Hepatocyte (in vitro differentiated cells): ENCODE results near the gene HEATR5A. TPM values are rescaled to one million over a fixed set of nuclear protein-coding genes. Genes with fewer than 3 reads are reported as not detected.

Experiments
- DNase-seq: peaks from one replicate; pipeline ENCODE4 v3.0.0-alpha.2; 2016; ENCODE audit warnings: low spot score
- H2AFZ ChIP-seq: fragments of 200-600 bp; sonication (generic); 2 replicates; pipeline ENCODE4 v1.6.0; 2016; ENCODE audit warnings: antibody characterized with exemption, mild to moderate bottlenecking
- H3K27ac ChIP-seq: fragments of 200-600 bp; sonication (generic); 2 replicates; pipeline ENCODE4 v1.5.1; 2016; ENCODE audit warnings: mild to moderate bottlenecking
- H3K27me3 ChIP-seq: fragments of 200-600 bp; sonication (generic); 2 replicates; pipeline ENCODE4 v1.6.1; 2016
- H3K36me3 ChIP-seq: fragments of 200-600 bp; sonication (generic); replicated peaks from 2 replicates; pipeline ENCODE4 v1.5.1; 2016; ENCODE audit warnings: low read depth; ENCODE audit not compliant: insufficient read depth
- H3K4me1 ChIP-seq: fragments of 200-600 bp; sonication (generic); 2 replicates; pipeline ENCODE4 v1.5.1; 2016; ENCODE audit warnings: mild to moderate bottlenecking, moderate library complexity; ENCODE audit not compliant: insufficient read depth
- H3K4me2 ChIP-seq: fragments of 200-600 bp; sonication (generic); 2 replicates; pipeline ENCODE4 v1.6.0; 2016
- H3K4me3 ChIP-seq: fragments of 200-600 bp; sonication (generic); 2 replicates; pipeline ENCODE4 v1.5.1; 2016; ENCODE audit warnings: mild to moderate bottlenecking
- H3K79me2 ChIP-seq: fragments of 200-600 bp; sonication (generic); 2 replicates; pipeline ENCODE4 v1.6.0; 2017; ENCODE audit warnings: mild to moderate bottlenecking
- H3K9me2 ChIP-seq: fragments of 200-600 bp; sonication (generic); replicated peaks from 2 replicates; pipeline ENCODE4 v1.6.0; 2017; ENCODE audit warnings: mild to moderate bottlenecking; ENCODE audit not compliant: insufficient read depth
- H3K9me3 ChIP-seq: fragments of 200-600 bp; sonication (generic); 2 replicates; pipeline ENCODE4 v1.5.1; 2016; ENCODE audit warnings: low read depth, mild to moderate bottlenecking
- H4K20me1 ChIP-seq: fragments of 200-600 bp; sonication (generic); 2 replicates; pipeline ENCODE4 v1.6.0; 2016; ENCODE audit warnings: mild to moderate bottlenecking; ENCODE audit not compliant: insufficient read depth, poor library complexity, severe bottlenecking
- CTCF ChIP-seq: fragments of 200-600 bp; sonication (generic); IDR thresholded peaks from 2 replicates; pipeline ENCODE4 v1.5.1; 2016; ENCODE audit warnings: antibody characterized with exemption, mild to moderate bottlenecking; ENCODE audit not compliant: poor library complexity
- EZH2 ChIP-seq: fragments of 200-600 bp; sonication (generic); IDR thresholded peaks from 2 replicates; pipeline ENCODE4 v1.6.1; 2016; ENCODE audit warnings: antibody characterized with exemption, mild to moderate bottlenecking, borderline replicate concordance
- EZH2phosphoT487 ChIP-seq: fragments of 200-600 bp; sonication (generic); IDR thresholded peaks from one replicate; pipeline ENCODE4 v1.6.1; 2018; ENCODE audit warnings: antibody characterized with exemption, mild to moderate bottlenecking, low read depth, moderate library complexity; ENCODE audit not compliant: unreplicated experiment, severe bottlenecking
- WGBS: methylation state at CpG from one replicate; pipeline ENCODE4 v1.1.6; 2016; ENCODE audit warnings: low lambda C conversion rate; ENCODE audit errors: missing lambda C conversion rate; 5-methylcytosine and 5-hydroxymethylcytosine counted together
- polyA plus RNA-seq: library from polyadenylated mRNA; unstranded; fragments of >200 nt; fragmentation: Nextera tagmentation; extraction: Ambion mirVana; gene quantifications from 2 replicates; pipeline ENCODE4 v1.2.1, GENCODE V29; 2016
- total RNA-seq: library from RNA; depleted of rRNA; stranded (reverse); fragments of >200 nt; gene quantifications from 2 replicates; pipeline ENCODE4 v1.2.3, GENCODE V29; 2014

Gene HEATR5A
- total and polyA plus RNA-seq, 2 experiments from 2014 or later = 17.9 to 25.3 TPM

- no peaks in the 10 kb centered on the region for H3K9me2 ChIP-seq
Observed at GRCh38 chr14:31297701-31298344, 122.5 kb downstream of the HEATR5A start.

DNA sequence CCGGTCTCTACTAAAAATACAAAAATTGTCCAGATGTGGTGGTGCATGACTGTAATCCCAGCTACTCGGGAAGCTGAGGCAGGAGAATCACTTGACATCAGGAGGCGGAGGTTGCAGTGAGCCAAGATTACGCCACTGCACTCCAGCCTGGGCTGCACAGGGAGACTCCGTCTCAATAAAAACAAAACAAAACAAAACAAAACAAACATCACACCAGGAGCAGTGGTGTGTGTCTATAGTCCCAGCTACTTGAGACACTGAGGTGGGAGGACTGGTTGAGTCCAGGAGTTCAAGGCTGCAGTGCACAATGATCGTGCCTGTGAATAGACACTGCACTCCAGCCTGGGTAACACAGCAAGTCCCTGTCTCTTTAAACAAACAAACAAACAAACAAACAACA, 123.2 kb downstream of the HEATR5A start:
- Histone ChIP-seq H3K4me2 (no peak overlapping the region), H3K4me1 (no peaks in the 10 kb centered on the region), H3K9me3 (no peaks in the 10 kb centered on the region), H2AFZ (no peak overlapping the region), H3K27me3 (no peaks in the 10 kb centered on the region), H3K9me2 (no peaks in the 10 kb centered on the region), H3K79me2 (no peaks in the 10 kb centered on the region), H4K20me1 (no peaks in the 10 kb centered on the region), H3K4me3 (no peak overlapping the region), H3K36me3 (peaks cover under 1% of the 10 kb centered on the region), H3K27ac (no peak overlapping the region)
- no peak for DNase-seq
- TF ChIP-seq EZH2 (no peak), CTCF (no peak), EZH2phosphoT487 (no peak)
- 92% methylated on average over 6 of the region's 6 CpGs for WGBS

More at GRCh38 chr14:31297701-31298344, 122.5 kb downstream of the HEATR5A start:
- Histone ChIP-seq H3K4me2 (no peak overlapping the region), H3K4me3 (no peak overlapping the region), H3K4me1 (no peaks in the 10 kb centered on the region), H3K27me3 (no peaks in the 10 kb centered on the region), H3K9me3 (no peaks in the 10 kb centered on the region), H3K27ac (no peak overlapping the region), H2AFZ (no peak overlapping the region), H3K36me3 (peaks cover 3% of the 10 kb centered on the region), H4K20me1 (no peaks in the 10 kb centered on the region), H3K79me2 (no peaks in the 10 kb centered on the region)
- DNase-seq = no peak
- TF ChIP-seq EZH2 (no peak), EZH2phosphoT487 (no peak), CTCF (no peak)

GRCh38 chr14:31294746-31295405, 125.5 kb downstream of the HEATR5A start:
- TF ChIP-seq EZH2 = no peak
- Histone ChIP-seq H2AFZ (no peak overlapping the region), H3K27me3 (no peaks in the 10 kb centered on the region), H4K20me1 (no peaks in the 10 kb centered on the region), H3K4me2 (no peak overlapping the region), H3K9me3 (no peaks in the 10 kb centered on the region), H3K9me2 (no peaks in the 10 kb centered on the region), H3K4me3 (no peak overlapping the region), H3K27ac (no peak overlapping the region), H3K4me1 (no peaks in the 10 kb centered on the region), H3K36me3 (no peaks in the 10 kb centered on the region), H3K79me2 (no peaks in the 10 kb centered on the region)
- DNase-seq = no peak
- 82% methylated on average over 7 of the region's 7 CpGs for WGBS

GRCh38 chr14:31292937-31293616, 127.3 kb downstream of the HEATR5A start:
- WGBS = 86% methylated on average over 3 of the region's 3 CpGs
- no peaks in the 10 kb centered on the region for H4K20me1 ChIP-seq

More at GRCh38 chr14:31292937-31293616, 127.3 kb downstream of the HEATR5A start:
- no peaks in the 10 kb centered on the region for H3K9me3 ChIP-seq
- no peaks in the 10 kb centered on the region for H3K27me3 ChIP-seq
- no peak for TF ChIP-seq EZH2
- TF ChIP-seq CTCF = no peak
- no peak for TF ChIP-seq EZH2phosphoT487
- H3K4me3 ChIP-seq = no peak overlapping the region
- H3K9me2 ChIP-seq = no peaks in the 10 kb centered on the region
- no peaks in the 10 kb centered on the region for H3K4me1 ChIP-seq
- H3K27ac ChIP-seq = no peak overlapping the region
- no peak overlapping the region for H2AFZ ChIP-seq
- no peaks in the 10 kb centered on the region for H3K79me2 ChIP-seq
- H3K4me2 ChIP-seq = no peak overlapping the region
- DNase-seq = no peak
- H3K36me3 ChIP-seq = no peaks in the 10 kb centered on the region
